Measurements from ENCODE around the gene RNPEPL1.

DNA sequence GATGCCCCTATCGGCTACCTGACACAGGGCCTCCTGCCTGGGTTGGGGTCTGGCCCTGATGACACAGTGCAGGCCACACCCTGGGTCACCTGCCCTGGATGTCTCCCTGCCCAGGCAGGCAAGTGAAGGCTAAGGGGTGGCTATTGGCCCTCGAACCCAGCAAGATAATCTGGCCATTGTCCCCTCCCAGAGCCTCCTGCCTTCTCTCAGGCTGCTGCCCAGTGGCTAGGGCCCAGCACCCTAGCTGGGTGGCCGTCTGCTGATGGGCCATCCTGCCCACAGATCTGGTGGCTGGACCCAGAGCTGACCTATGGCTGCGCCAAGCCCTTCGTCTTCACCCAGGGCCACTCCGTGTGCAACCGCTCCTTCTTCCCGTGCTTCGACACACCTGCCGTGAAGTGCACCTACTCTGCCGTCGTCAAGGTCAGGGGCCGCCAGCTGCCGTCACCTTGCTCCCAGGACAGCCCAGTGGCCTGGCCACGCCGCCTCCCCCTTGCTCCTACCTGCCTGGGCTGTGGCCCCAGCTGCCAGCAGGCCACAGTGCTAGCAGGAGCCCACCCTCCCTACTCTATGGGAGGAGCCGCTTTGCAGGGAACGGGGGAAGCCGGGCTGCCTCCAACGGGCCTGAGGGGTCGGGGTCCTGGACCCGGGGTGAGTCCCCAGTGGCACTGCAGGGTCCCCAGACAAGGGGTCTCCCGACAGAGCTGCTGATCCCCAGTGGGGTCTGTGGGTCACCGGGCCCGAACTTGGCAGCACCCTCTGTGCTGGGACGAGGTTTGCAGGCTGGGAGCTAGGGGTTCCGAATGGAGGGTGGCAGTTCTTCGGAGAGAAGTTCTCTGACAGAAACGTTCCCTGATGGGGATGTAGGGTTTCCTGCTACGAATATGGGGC is 4.1 kb downstream of the RNPEPL1 start:
- TF ChIP-seq, protein P1, sequence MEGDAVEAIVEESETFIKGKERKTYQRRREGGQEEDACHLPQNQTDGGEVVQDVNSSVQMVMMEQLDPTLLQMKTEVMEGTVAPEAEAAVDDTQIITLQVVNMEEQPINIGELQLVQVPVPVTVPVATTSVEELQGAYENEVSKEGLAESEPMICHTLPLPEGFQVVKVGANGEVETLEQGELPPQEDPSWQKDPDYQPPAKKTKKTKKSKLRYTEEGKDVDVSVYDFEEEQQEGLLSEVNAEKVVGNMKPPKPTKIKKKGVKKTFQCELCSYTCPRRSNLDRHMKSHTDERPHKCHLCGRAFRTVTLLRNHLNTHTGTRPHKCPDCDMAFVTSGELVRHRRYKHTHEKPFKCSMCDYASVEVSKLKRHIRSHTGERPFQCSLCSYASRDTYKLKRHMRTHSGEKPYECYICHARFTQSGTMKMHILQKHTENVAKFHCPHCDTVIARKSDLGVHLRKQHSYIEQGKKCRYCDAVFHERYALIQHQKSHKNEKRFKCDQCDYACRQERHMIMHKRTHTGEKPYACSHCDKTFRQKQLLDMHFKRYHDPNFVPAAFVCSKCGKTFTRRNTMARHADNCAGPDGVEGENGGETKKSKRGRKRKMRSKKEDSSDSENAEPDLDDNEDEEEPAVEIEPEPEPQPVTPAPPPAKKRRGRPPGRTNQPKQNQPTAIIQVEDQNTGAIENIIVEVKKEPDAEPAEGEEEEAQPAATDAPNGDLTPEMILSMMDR (IDR thresholded peaks at IDR 0.05; ENCODE audit: insufficient read depth, low read length), result no peak
- TF ChIP-seq POLR2AphosphoS5 (IDR thresholded peaks at IDR 0.05; ENCODE audit: low read depth), result no peak
- TF ChIP-seq GABPA (IDR thresholded peaks at IDR 0.05; ENCODE audit: low read depth), result no peak
- TF ChIP-seq, protein P2, sequence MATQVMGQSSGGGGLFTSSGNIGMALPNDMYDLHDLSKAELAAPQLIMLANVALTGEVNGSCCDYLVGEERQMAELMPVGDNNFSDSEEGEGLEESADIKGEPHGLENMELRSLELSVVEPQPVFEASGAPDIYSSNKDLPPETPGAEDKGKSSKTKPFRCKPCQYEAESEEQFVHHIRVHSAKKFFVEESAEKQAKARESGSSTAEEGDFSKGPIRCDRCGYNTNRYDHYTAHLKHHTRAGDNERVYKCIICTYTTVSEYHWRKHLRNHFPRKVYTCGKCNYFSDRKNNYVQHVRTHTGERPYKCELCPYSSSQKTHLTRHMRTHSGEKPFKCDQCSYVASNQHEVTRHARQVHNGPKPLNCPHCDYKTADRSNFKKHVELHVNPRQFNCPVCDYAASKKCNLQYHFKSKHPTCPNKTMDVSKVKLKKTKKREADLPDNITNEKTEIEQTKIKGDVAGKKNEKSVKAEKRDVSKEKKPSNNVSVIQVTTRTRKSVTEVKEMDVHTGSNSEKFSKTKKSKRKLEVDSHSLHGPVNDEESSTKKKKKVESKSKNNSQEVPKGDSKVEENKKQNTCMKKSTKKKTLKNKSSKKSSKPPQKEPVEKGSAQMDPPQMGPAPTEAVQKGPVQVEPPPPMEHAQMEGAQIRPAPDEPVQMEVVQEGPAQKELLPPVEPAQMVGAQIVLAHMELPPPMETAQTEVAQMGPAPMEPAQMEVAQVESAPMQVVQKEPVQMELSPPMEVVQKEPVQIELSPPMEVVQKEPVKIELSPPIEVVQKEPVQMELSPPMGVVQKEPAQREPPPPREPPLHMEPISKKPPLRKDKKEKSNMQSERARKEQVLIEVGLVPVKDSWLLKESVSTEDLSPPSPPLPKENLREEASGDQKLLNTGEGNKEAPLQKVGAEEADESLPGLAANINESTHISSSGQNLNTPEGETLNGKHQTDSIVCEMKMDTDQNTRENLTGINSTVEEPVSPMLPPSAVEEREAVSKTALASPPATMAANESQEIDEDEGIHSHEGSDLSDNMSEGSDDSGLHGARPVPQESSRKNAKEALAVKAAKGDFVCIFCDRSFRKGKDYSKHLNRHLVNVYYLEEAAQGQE (IDR thresholded peaks at IDR 0.05; ENCODE audit: insufficient replicate concordance, low read depth), result no peak

Measured in HL-60 (cell line).